Stimulated activated CD8-positive, alpha-beta memory T cell treated with anti-CD3 and anti-CD28 coated beads, Interleukin-12 subunit alpha, Interleukin-12 subunit beta, amount 100 ng/mL, for 24 hours (primary cell): Measurements from ENCODE around the gene MEN1.

ENCODE experiments used
- DNase-seq: peaks from one replicate; pipeline ENCODE4 v3.0.0-alpha.2; 2020; ENCODE audit errors: extremely low read depth

The MEN1 gene

GRCh38 chr11:64810271-64810890 is at the start of gene MEN1:
MEN1 (minus strand) TSS chr11:64810551; CDS start chr11:64810109, 442 bp downstream.
- peak; percentile 70 for DNase-seq

GRCh38 chr11:64859542-64860414 is 49.4 kb upstream of the MEN1 start:
- no peak for DNase-seq

- no peak for DNase-seq
These were observed 48.3 kb upstream of the MEN1 start for GRCh38 chr11:64858467-64859263.

- DNase-seq, result no peak
These were observed 47.1 kb upstream of the MEN1 start for GRCh38 chr11:64857485-64857884.

- no peak for DNase-seq
These were observed 46.3 kb upstream of the MEN1 start for GRCh38 chr11:64856382-64857227.

- DNase-seq, result no peak
These were observed 45.4 kb upstream of the MEN1 start for GRCh38 chr11:64855596-64856304.

- no peak for DNase-seq
These were observed 44.5 kb upstream of the MEN1 start for GRCh38 chr11:64854534-64855502.

GRCh38 chr11:64854157-64854533 is 43.8 kb upstream of the MEN1 start:
- no peak for DNase-seq

- DNase-seq, result no peak
These were observed 43.4 kb upstream of the MEN1 start for GRCh38 chr11:64853709-64854108.

GRCh38 chr11:64852804-64853509 is 42.6 kb upstream of the MEN1 start:
- no peak for DNase-seq

GRCh38 chr11:64851831-64852351 is 41.5 kb upstream of the MEN1 start:
- no peak for DNase-seq

GRCh38 chr11:64850979-64851567 is 40.7 kb upstream of the MEN1 start:
- no peak for DNase-seq

GRCh38 chr11:64849598-64850356 is 39.4 kb upstream of the MEN1 start:
- no peak for DNase-seq

GRCh38 chr11:64848826-64849597 is 38.7 kb upstream of the MEN1 start:
- DNase-seq, result no peak

- DNase-seq, result no peak
These were observed 38.0 kb upstream of the MEN1 start for GRCh38 chr11:64848214-64848825.

GRCh38 chr11:64846998-64847666 is 36.8 kb upstream of the MEN1 start:
- DNase-seq, result peak; percentile 78
